ENCODE results near the gene CACNA2D3. TPM values are rescaled to one million over a fixed set of nuclear protein-coding genes. Genes with fewer than 3 reads are reported as not detected.

The CACNA2D3 gene
- total RNA-seq, 1 donor = 4.3 TPM

- no peak for TF ChIP-seq CTCF (IDR thresholded peaks at IDR 0.05; ENCODE audit: insufficient read depth, low read depth, low read length)
- DNase-seq (ENCODE audit: low read depth) = no peak
- H3K4me3 ChIP-seq (ENCODE audit: low read depth, low read length) = no peak overlapping the region
These were observed 137.3 kb downstream of the CACNA2D3 start for GRCh38 chr3:54259636-54260035.

- H3K4me3 ChIP-seq (ENCODE audit: low read depth, low read length) = no peak overlapping the region
- DNase-seq (ENCODE audit: low read depth) = no peak
- no peak for TF ChIP-seq CTCF (IDR thresholded peaks at IDR 0.05; ENCODE audit: insufficient read depth, low read depth, low read length)
These were observed 138.8 kb downstream of the CACNA2D3 start for GRCh38 chr3:54261141-54261540.

GRCh38 chr3:54262541-54262940, 140.2 kb downstream of the CACNA2D3 start:
- no peak for DNase-seq (ENCODE audit: low read depth)
- TF ChIP-seq CTCF (IDR thresholded peaks at IDR 0.05; ENCODE audit: insufficient read depth, low read depth, low read length) = no peak

GRCh38 chr3:54262946-54263345, 140.6 kb downstream of the CACNA2D3 start:
- H3K4me3 ChIP-seq (ENCODE audit: low read depth, low read length) = no peak overlapping the region
- DNase-seq (ENCODE audit: low read depth) = no peak
- TF ChIP-seq CTCF (IDR thresholded peaks at IDR 0.05; ENCODE audit: insufficient read depth, low read depth, low read length) = no peak

More at GRCh38 chr3:54262541-54262940, 140.2 kb downstream of the CACNA2D3 start:
- no peak overlapping the region for H3K4me3 ChIP-seq (ENCODE audit: low read depth, low read length)

- no peak for DNase-seq (ENCODE audit: low read depth)
- H3K4me3 ChIP-seq (ENCODE audit: low read depth, low read length) = no peak overlapping the region
- no peak for TF ChIP-seq CTCF (IDR thresholded peaks at IDR 0.05; ENCODE audit: insufficient read depth, low read depth, low read length)
These were observed 141.7 kb downstream of the CACNA2D3 start for GRCh38 chr3:54264050-54264449.

- no peak for DNase-seq (ENCODE audit: low read depth)
- no peak overlapping the region for H3K4me3 ChIP-seq (ENCODE audit: low read depth, low read length)
- no peak for TF ChIP-seq CTCF (IDR thresholded peaks at IDR 0.05; ENCODE audit: insufficient read depth, low read depth, low read length)
These were observed 148.6 kb downstream of the CACNA2D3 start for GRCh38 chr3:54270816-54271526.

- no peak for TF ChIP-seq CTCF (IDR thresholded peaks at IDR 0.05; ENCODE audit: insufficient read depth, low read depth, low read length)
- DNase-seq (ENCODE audit: low read depth) = no peak
- H3K4me3 ChIP-seq (ENCODE audit: low read depth, low read length) = no peak overlapping the region
These were observed 151.4 kb downstream of the CACNA2D3 start for GRCh38 chr3:54273791-54274190.
